ENCODE data around the gene PDE6G.

Gene PDE6G

DNA sequence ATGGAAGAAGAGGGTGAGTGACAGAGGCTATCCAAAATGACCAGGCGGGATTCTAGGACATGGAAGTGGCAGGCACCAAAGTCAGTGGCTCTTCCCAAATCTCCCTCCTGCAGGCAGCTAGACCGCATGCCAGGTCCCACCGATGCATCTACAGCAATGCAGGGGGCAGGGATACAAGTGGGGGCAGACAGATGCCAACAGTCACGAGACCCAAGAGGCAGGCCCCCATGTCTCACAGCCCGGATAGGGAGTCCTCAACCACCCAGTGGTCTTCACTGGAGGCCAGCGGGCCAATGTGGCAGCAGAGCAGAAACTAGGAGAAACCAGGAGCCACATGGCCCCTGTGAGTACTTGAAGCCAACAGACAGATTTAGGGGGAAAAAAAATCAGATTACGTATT, 39.5 kb downstream of the PDE6G start:
- WGBS, result 48% methylated on average over 6 of the region's 7 CpGs
- Histone ChIP-seq H3K27ac (ENCODE audit: low read depth, low read length) (no peak overlapping the region), H3K4me1 (ENCODE audit: insufficient read depth, low read length) (no peaks in the 10 kb centered on the region), H3K36me3 (ENCODE audit: insufficient read depth, low read length) (peaks cover 72% of the 10 kb centered on the region), H3K9ac (ENCODE audit: low read depth, low read length) (no peak overlapping the region), H3K4me3 (ENCODE audit: low read length) (no peak overlapping the region), H3K9me3 (ENCODE audit: insufficient read depth, low read depth, low read length) (no peaks in the 10 kb centered on the region), H3K27me3 (ENCODE audit: insufficient read depth, low read length) (no peaks in the 10 kb centered on the region)

DNA sequence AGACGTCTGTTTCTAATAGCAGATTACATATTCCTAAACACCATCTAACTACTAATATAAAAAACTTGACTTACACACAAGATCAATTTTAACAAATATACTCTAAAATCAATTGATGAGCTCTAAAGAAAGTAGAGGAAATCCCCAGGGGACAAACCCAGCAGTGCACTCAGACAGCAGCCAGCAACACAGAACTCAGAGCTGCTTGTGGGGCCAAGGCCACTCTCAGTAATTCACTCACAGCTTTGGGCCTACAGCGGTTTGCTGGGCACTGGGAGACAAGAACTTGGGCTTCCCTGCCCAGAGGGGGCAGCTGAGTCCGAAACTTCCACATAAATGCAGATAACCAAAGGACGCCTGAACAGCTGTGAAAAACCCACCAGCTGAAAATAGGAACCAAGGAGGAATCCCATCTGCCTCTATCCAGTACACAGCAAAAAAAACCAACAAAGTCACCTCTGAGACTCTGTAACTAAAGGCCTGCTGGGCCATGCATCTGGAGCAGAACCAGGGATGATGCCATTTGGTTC, 40.9 kb downstream of the PDE6G start:
- no peak overlapping the region for H3K27ac ChIP-seq (ENCODE audit: low read depth, low read length)
- 96% methylated on average over 4 of the region's 4 CpGs for WGBS
- peaks cover 69% of the 10 kb centered on the region for H3K36me3 ChIP-seq (ENCODE audit: insufficient read depth, low read length)
- H3K4me3 ChIP-seq (ENCODE audit: low read length), result no peak overlapping the region
- H3K9ac ChIP-seq (ENCODE audit: low read depth, low read length), result no peak overlapping the region
- no peaks in the 10 kb centered on the region for H3K27me3 ChIP-seq (ENCODE audit: insufficient read depth, low read length)
- H3K4me1 ChIP-seq (ENCODE audit: insufficient read depth, low read length), result no peaks in the 10 kb centered on the region
- no peaks in the 10 kb centered on the region for H3K9me3 ChIP-seq (ENCODE audit: insufficient read depth, low read depth, low read length)

DNA sequence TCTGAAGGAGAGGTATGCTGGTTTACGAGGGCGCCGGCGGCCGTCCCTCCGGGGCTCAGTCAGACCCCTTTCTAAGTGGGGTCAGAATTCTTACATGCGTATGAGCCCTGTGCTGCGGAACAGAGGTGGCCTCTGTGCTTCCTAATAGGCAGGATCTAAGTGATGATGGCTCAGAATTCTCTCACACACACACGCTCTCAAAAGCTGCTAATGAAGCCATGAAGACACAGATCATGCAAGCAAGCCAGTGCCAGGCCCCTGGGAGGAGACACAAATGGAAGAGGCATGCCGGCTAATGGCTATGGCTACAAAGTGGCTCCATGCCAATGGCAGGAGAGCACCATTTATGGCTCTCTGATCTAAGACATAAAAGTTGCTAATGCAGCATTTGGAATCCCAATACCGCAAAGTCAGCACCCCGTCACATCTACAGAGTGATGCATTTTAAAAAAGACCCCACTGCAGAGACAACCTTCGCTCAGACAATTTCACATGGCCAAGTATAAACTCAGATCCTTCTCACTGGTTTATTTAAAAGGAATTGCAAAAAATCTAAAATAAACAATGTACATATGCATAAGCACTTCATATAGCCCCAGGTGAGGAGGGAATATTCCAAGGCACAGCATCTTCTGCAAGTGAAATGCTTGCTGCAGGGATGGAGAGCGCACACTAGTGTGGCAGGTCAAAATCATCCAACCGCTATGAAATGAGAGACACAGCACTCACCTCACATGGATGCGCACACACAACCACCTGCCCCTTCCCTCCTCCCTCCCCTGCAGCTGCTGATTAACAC, 44.0 kb downstream of the PDE6G start:
- Histone ChIP-seq H3K36me3 (ENCODE audit: insufficient read depth, low read length) (peaks cover 86% of the 10 kb centered on the region), H3K27ac (ENCODE audit: low read depth, low read length) (no peak overlapping the region), H3K4me3 (ENCODE audit: low read length) (no peak overlapping the region), H3K9me3 (ENCODE audit: insufficient read depth, low read depth, low read length) (no peaks in the 10 kb centered on the region), H3K27me3 (ENCODE audit: insufficient read depth, low read length) (no peaks in the 10 kb centered on the region), H3K4me1 (ENCODE audit: insufficient read depth, low read length) (no peaks in the 10 kb centered on the region), H3K9ac (ENCODE audit: low read depth, low read length) (no peak overlapping the region)
- WGBS, result 98% methylated on average over 15 of the region's 16 CpGs

DNA sequence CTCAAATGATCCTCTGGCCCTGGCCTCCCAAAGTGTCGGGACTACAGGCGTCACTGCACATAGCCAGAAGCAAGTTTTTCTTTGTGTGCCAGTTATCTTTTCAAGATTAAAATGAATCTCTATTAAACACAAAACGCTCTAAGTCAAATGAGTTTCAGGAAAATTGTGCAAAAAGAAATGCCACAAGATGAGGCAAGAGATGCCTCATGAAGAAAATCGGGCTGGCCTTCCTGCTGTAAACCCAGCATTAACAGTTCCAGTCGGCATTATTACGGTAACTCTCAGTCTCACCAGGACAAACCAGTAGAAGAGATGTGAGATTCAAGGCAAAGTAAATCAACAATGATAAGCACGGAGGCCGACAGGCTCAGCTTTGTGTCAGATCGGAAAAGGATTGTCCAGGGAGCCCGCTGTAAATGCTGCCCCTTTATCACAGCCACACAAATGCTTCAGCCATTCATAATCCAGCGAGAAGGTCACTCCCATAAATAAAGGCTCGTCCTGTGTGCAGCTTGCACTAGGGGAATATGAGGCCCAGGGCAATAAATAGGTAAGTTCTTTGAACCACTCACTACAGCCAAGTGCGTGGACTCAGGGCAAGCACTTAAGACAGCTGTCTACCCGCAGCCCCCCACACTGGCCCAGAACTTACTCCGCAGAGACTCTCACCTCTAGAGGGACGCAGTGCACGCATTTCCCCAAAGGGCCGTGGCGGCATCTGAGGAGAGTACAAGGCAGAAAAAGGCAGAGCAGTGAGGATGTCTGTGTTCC, 46.6 kb downstream of the PDE6G start:
- Histone ChIP-seq H3K36me3 (ENCODE audit: insufficient read depth, low read length) (peaks cover 89% of the 10 kb centered on the region), H3K4me3 (ENCODE audit: low read length) (no peak overlapping the region)

DNA sequence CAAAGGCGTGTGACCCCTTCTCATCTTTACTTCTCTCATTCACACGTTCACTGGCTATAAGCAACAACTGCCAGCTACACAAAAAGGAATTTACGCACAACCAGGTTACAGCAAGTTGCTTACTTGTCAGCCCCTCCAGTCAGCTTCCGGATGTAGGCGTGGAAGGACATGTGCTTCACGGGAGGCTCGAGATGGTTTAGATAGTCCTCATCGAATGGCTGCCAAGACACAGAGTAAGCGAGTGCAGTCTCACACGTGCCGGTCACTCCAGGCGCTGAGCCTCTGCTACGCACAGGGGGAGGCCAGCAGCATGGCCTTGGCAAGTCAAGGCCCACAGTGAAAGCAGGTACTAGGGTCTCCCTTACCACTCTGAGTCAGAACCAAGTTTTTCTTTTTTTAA, 47.7 kb downstream of the PDE6G start:
- Histone ChIP-seq H3K27me3 (ENCODE audit: insufficient read depth, low read length) (no peaks in the 10 kb centered on the region), H3K4me3 (ENCODE audit: low read length) (no peak overlapping the region), H3K4me1 (ENCODE audit: insufficient read depth, low read length) (no peaks in the 10 kb centered on the region), H3K9ac (ENCODE audit: low read depth, low read length) (no peak overlapping the region), H3K9me3 (ENCODE audit: insufficient read depth, low read depth, low read length) (no peaks in the 10 kb centered on the region), H3K27ac (ENCODE audit: low read depth, low read length) (no peak overlapping the region), H3K36me3 (ENCODE audit: insufficient read depth, low read length) (peaks cover 92% of the 10 kb centered on the region)
- WGBS, result 97% methylated on average over 13 of the region's 13 CpGs

More for the DNA sequence above, 46.6 kb downstream of the PDE6G start:
- no peaks in the 10 kb centered on the region for H3K9me3 ChIP-seq (ENCODE audit: insufficient read depth, low read depth, low read length)
- H3K4me1 ChIP-seq (ENCODE audit: insufficient read depth, low read length), result no peaks in the 10 kb centered on the region
- no peaks in the 10 kb centered on the region for H3K27me3 ChIP-seq (ENCODE audit: insufficient read depth, low read length)
- H3K9ac ChIP-seq (ENCODE audit: low read depth, low read length), result no peak overlapping the region
- 97% methylated on average over 19 of the region's 19 CpGs for WGBS
- no peak overlapping the region for H3K27ac ChIP-seq (ENCODE audit: low read depth, low read length)

- Histone ChIP-seq H3K27ac (ENCODE audit: low read depth, low read length) (no peak overlapping the region), H3K9me3 (ENCODE audit: insufficient read depth, low read depth, low read length) (no peaks in the 10 kb centered on the region), H3K36me3 (ENCODE audit: insufficient read depth, low read length) (peaks cover 92% of the 10 kb centered on the region), H3K4me3 (ENCODE audit: low read length) (no peak overlapping the region), H3K27me3 (ENCODE audit: insufficient read depth, low read length) (no peaks in the 10 kb centered on the region), H3K4me1 (ENCODE audit: insufficient read depth, low read length) (no peaks in the 10 kb centered on the region), H3K9ac (ENCODE audit: low read depth, low read length) (no peak overlapping the region)
- WGBS, result 96% methylated on average over 4 of the region's 4 CpGs
Observed at GRCh38 chr17:81608082-81608481, 48.3 kb downstream of the PDE6G start.

DNA sequence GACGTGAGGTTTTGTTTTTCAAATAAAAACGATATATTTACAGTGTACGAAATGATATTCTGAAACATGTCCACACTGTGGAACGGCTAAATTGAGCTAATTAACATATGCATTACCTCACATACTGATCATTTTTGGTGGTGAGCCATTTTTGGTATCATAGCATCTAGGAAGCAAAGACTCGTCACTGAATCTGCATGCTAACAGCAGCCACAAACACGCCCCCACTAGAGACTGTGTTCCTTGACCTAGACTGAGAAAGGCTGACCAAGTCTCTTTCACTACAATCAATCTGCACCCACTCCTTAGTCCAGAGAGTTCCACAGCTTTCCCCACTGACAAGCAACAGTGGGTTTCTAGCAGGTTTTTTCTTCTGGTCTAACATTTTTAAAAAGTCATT, 48.9 kb downstream of the PDE6G start:
- Histone ChIP-seq H3K9ac (ENCODE audit: low read depth, low read length) (no peak overlapping the region), H3K27me3 (ENCODE audit: insufficient read depth, low read length) (no peaks in the 10 kb centered on the region), H3K36me3 (ENCODE audit: insufficient read depth, low read length) (peaks cover 92% of the 10 kb centered on the region), H3K4me3 (ENCODE audit: low read length) (no peak overlapping the region), H3K27ac (ENCODE audit: low read depth, low read length) (no peak overlapping the region), H3K4me1 (ENCODE audit: insufficient read depth, low read length) (no peaks in the 10 kb centered on the region), H3K9me3 (ENCODE audit: insufficient read depth, low read depth, low read length) (no peaks in the 10 kb centered on the region)
- WGBS, result 91% methylated on average over 6 of the region's 6 CpGs

- H3K4me1 ChIP-seq (ENCODE audit: insufficient read depth, low read length), result no peaks in the 10 kb centered on the region
- H3K9me3 ChIP-seq (ENCODE audit: insufficient read depth, low read depth, low read length), result no peaks in the 10 kb centered on the region
- 93% methylated on average over 11 of the region's 11 CpGs for WGBS
- no peak overlapping the region for H3K9ac ChIP-seq (ENCODE audit: low read depth, low read length)
- peaks cover 88% of the 10 kb centered on the region for H3K36me3 ChIP-seq (ENCODE audit: insufficient read depth, low read length)
- no peak overlapping the region for H3K4me3 ChIP-seq (ENCODE audit: low read length)
- no peaks in the 10 kb centered on the region for H3K27me3 ChIP-seq (ENCODE audit: insufficient read depth, low read length)
- H3K27ac ChIP-seq (ENCODE audit: low read depth, low read length), result no peak overlapping the region
Observed at GRCh38 chr17:81603846-81604610, 52.3 kb downstream of the PDE6G start.

DNA sequence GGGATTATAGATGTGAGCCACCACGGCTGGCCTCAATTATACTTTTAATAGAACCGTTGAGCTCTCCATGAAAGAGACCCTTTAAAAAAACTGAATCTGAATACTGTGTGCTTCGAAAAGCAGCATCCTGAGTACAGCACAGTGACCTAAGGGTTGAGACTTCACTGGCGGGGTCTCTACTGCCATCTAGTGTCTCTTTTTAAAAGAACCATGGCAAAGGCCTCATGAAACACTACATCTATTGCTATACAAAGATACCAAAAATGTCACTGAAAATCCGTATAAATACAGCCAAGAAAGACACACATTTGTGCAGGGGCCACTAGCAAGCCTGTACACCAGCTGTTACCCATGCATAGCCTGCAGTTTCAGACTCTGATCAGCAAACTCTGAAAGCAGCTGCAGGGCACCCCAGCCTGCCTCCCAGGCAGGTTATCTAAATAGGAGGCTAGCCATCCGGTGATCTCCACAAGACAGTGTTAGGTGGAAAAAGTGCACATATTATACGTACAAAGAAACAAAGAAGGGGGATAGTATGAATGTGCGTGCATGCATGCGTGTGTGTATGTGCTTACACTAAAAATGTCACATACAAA, 54.7 kb downstream of the PDE6G start:
- H3K4me1 ChIP-seq (ENCODE audit: insufficient read depth, low read length), result no peaks in the 10 kb centered on the region
- no peak overlapping the region for H3K27ac ChIP-seq (ENCODE audit: low read depth, low read length)
- H3K4me3 ChIP-seq (ENCODE audit: low read length), result no peak overlapping the region
- H3K9ac ChIP-seq (ENCODE audit: low read depth, low read length), result no peak overlapping the region
- H3K27me3 ChIP-seq (ENCODE audit: insufficient read depth, low read length), result no peaks in the 10 kb centered on the region
- H3K9me3 ChIP-seq (ENCODE audit: insufficient read depth, low read depth, low read length), result no peaks in the 10 kb centered on the region
- WGBS, result 76% methylated on average over 9 of the region's 9 CpGs
- peaks cover 81% of the 10 kb centered on the region for H3K36me3 ChIP-seq (ENCODE audit: insufficient read depth, low read length)
